Superior temporal gyrus (tissue), 1 donor: ENCODE measurements around the gene EEF1AKMT2.

Experiments
- DNase-seq: peaks from one replicate; pipeline ENCODE4 v3.0.0-alpha.2; 2016; ENCODE audit errors: extremely low spot score

Gene EEF1AKMT2

DNA sequence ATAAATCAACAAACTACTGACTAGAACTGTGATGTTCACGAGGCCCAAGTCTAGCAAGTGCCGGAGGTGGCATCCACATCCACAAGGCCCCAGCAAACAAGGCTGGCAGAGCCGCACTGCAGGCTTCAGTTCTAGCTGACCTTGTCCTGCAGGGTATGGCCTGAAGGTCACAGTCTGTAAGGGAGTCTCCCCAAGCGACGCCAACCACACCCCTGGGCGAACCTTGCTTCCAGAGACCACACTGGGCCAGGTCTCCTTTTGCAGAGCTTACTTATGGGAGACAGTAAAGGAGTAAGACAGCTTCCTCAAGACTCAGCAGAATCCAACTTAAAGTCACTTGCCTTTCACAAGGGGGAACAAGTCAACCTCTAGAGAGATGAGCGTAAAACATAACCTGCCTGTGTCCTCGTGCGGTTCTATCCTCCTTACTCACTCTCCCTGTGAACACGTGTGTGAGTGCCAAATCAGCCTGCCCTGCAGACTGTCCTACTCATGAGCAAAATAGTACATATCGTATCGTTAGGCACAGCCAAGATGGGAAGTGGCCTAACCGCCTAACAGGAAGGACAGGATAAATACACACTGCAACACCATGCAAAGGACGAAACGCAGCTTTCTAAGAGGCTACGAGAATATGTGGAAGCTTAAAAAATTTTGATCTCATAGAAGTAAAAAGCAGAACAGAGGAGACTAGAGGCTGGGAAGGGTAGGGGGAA, 70.2 kb downstream of the EEF1AKMT2 start:
- peak; percentile 82 for DNase-seq

DNA sequence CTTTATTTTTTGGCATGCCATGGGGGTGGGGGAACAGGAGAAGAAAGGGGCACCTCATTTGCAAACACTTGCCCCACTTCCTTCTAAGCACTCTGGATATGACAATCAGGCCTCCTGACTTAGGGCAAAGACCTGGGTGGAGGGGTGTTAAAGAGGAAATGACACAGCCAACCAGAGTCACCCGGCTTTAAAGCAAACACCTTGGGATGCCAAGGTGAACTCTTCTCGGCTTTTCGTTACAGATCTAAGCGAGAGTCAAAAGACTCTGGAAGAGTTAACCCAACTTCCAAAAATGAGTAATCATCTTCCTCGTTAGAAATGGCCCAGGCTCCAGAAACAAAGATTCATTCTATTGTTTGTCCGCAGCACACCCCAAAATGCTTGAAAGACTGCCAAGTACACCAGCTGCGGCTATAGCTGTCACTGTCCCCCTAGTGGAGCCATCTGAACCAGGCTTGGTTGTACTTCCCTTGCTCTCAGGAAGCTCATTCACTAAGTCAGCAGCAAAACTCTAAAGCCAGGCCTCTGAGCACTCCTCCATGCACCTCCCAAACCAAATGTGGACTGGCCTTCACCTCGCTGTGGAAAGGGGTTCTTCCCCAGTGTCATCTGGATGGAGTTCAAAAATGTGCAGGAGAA, 72.4 kb downstream of the EEF1AKMT2 start:
- peak; percentile 99 for DNase-seq

DNA sequence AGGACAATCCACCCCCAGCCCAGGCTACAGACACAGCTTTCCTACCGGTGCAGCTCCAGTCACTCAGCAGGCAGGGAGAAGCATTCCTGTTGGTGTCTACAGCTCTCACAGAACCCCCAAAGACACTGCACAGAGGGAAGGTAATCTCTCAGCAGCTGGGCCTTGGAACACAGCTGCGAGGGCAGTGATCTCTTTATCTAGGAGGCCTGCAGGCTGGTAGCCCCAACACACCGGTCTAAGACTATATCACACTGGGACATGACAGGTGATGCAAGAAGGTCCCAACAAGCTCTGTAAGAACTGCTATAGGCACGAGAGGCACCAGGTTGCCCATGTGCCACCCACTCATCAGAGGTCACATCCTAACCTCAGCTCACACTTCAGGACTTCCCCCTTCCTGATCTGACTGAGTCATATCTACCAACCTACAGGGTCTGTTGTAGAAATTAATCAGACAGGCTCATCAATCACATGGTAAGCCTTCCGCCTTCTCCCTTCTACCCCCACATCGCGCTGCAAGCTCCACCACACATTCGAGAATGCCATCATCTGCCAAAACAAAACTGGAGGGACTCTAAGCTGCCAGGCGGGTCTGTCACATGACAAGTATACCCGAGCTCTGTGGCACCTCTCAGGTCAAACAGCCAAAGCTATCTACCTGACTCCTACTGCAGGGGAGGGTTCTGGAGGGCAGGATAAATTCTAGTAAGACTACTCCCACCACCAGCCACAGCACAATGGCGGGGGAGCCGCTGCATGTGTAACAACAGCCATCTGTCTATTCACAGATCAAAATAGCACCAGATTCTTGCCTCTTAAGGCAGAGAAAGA, 73.6 kb downstream of the EEF1AKMT2 start:
- DNase-seq, result no peak

DNA sequence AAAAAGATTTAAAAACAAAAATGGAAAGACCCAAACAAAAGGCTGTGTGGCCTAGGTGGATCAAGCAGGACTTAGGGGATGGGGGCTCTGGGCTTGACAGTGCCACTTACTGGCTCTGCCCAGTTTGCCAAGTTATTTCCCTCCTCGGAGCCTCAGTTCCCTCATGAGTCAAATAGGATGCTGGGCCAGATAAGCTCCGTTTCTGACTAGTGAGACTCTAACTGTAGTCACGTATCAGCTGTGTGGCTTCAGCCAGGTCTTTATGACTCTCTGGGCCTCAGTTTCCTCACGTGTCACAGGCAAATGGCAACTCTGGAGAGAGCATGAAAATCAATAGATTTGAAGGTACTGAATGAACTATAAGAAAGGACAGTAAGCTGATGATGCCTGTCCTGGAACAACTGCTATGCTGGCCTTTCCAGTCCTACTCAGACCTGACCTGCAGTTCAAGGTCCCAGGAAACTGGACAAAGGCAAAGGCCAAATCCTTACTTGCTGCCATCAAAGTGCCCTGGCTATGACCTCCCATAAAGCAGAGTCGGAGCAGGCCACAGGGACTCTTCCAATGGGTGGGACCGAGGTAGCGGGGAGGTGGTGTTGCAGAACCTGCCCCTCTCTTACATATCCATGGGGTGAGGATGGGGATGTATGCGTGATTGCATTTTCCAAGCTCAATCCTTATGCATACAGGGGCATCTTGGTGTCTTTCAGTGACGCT, 74.5 kb downstream of the EEF1AKMT2 start:
- no peak for DNase-seq

DNA sequence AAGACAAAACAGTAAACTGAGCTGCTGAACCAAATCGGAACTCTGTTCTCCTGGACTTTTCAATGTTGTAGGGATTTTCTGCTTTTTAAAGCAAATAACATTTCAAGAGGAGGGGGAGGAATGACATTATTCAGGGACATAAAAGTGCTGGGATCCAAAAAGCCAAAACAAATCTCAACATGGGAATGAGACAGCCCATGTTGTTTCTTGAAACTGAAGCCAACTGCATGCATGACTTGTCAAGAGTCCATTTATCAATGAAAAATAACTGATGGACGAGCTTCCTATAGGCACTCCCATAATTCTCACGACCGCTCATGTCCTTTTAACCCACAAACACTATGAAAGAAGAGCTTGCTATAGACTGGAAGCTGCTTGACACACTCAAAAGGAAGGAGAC, 75.3 kb downstream of the EEF1AKMT2 start:
- DNase-seq, result no peak

DNA sequence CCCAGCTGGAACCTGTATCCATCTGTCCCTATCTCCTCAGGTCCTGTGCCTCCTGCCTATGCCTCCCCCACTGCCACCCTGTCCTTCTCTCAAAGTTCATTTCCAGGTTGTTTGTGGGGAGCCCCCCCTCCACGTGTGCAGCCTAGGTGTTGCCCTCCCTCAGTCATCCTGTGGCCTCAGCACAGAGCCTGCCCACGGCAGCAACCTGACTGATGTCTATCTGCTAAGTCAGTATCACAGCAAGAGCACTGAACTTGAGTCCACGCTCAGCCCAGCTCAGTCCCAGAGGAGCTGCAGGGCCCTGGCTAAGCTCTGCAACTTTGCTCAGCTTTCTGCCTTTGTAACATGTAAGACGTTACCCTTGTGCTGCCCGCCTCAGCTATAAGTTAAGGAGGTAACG, 76.2 kb downstream of the EEF1AKMT2 start:
- no peak for DNase-seq

DNA sequence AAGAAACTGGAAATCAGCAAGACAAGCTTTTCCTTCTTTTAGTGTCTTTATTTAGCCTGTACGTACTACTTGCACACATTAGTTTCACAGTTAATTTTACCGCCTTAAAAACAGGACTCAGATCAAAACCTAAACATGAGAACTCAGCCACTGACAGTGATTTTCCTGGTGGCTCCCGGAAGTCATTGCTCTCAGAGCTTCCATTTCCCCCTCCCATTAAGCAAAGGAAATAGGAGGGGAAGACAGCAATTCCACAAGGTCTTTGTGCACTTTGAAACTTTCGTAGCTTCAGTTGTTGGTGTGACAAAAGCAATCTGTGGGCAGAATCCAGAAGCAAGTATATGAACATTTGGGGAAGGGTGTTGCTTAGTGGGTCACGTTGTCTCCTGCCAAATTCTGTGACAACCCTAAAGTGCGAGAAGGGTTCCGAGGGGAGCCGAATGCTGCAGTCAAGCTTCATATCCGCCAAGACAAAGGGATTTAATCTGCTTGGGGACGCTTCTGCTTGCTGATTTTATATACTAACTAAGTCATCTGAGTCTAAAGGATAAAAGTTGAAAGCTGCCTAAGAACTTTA, 77.9 kb downstream of the EEF1AKMT2 start:
- DNase-seq, result no peak

DNA sequence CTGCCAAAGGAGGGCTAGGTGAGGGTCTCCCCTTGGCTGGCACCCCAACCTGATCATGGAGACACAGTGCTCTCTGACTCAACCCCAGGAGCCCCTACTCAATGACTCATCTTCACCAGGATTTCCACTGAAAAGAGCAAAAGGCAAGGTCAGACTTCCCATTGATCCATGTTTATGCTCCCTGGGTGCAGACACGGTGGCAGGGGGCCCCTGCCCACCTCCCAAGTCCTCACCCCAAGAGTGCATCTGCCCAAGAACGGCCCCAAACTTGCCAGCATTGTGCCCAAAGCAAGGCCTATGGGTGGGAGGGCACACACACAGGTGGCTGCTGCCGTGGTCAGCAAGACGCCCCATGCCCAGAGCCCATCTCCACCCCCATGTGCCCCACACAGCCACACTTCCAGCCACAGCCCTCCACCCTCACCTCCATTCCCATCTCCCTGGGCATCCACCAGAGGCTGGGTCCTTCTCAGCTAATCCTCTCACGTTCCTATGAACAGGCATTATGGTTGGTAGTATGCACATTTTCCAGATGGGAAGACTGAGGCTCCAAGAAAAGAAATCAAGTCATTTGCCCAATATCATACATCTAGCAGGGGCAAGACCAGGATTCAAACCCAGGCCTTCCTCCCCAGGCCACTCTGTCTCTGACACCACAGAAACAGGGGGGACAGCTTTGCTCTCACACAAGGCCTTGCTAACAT, 78.8 kb downstream of the EEF1AKMT2 start:
- DNase-seq, result no peak

DNA sequence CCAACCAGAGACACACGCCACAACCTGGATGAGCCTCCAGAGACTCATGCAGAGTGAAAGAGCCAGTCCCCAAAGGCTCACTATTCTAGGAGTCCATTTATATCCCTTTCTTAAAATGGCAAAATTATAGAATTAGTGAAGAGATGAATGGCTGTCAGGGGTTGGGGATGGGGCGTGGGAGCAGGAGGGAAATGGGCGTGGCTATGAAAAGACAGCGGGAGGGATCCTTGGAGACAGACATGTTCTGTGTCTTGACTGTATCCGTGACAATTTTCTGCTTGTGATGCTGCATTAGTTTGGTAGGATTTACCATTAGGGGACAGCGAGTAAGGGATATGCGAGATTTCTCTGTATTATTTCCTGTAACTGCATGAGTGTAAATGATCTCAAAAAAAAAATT, 80.5 kb downstream of the EEF1AKMT2 start:
- DNase-seq, result no peak

DNA sequence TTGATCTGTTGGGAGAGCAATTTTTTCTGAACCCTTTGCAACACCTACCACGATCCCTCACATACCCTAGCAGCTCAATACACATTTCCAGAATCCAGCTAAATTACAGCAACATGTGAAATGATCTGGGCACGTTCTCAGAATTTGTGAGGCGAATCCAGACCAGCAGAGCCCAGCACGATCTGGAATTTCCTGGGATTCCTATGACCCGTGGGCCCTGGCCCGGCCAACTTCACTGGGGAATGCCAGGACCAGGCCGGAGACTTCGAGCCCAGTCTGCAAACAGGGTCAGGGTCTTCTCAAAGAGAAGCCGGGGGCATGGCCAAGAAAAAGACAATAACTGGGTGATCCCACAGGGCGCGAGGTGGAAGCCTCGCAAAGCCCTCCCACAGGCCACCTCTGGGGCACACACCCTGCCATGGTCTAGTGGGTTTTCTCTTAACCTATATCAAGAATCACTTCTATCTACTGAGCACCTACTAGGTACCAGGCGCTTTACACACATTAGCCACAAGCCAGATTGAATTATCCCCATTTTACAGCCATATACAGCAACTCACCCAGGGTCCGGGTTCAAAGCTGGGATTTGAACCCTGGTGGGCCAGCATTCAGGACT, 81.3 kb downstream of the EEF1AKMT2 start:
- DNase-seq, result no peak

DNA sequence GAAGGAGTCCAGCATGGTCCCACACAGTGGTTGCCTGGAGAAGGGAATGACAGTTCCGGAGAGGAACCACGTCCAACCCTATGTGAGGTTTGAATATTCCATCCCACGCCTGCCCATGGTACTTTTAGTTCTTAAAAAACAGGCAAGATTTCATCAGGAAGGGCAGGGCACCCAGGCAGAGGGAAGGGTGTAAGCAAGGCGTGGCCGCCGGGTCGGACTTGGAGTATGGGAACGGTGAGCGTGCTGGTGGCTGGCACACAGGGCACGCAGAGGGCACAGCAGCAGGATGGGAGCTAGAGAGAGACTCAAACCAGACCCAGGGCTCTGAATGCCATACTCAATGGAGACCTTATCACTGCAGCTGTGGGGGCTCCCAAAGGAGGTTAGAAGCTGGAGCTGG, 81.8 kb downstream of the EEF1AKMT2 start:
- no peak for DNase-seq

DNA sequence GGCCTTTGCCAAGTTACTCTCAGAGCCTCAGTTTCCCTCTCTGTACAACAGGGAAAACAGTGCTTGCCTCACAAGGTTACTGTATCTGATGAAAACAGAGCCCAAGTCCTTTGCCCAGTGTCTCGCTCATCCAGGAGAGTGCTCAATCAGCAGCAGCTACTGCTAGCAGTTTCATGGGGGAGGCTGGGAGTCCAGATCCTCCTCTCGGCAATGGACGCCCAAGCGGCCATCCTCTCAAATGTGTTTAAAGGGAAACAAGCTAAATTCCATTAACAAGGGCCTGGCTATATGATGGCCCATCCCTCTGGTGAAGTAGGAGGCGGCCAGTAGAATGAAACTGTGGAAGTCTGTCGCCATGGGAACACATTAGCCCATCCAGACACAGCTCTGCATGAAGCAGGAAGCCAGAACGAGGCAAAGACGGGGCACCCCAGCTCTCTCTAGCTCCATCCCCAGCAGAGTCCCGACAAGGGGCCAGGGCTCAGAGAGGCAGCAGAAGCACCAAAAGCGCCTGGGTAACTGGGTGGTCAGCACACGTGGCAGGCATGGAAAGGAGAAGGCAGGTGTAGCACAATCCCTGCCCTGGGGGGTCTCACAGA, 82.7 kb downstream of the EEF1AKMT2 start:
- DNase-seq, result no peak

DNA sequence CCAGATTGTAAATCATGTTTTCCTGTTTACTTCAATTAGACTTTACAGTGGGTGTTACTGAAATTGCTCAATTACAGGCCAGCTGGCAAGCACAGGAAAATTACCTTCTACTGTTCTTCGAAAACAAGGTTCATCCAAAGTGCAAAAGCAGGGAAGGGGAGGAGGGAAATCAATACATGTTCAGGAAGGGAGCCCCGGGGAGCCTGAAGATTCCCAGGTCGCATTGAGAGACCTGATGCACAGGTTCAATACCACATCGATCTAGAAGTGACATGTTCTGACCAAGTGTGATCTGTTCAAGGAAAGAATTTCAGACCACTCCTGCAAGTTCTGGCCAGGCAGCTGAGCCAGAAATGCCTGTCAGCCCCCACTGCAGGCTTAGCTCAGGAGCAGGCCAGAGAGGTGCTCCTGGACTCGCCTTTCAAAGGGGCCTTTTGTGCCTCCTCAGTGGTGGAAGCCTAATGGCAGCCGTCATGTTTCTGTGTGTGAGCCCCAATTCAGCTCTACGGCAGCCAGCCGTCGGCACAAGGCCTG, 83.4 kb downstream of the EEF1AKMT2 start:
- no peak for DNase-seq
